GM19467 (cell line): ENCODE results near the gene EPB41L4B.

Source experiments
- ATAC-seq: cut with Tn5 transposase; IDR thresholded peaks from one replicate; pipeline ENCODE4 v1.9.1; 2021; ENCODE audit warnings: mild to moderate bottlenecking, moderate library complexity; ENCODE audit not compliant: unreplicated experiment

The EPB41L4B gene

DNA sequence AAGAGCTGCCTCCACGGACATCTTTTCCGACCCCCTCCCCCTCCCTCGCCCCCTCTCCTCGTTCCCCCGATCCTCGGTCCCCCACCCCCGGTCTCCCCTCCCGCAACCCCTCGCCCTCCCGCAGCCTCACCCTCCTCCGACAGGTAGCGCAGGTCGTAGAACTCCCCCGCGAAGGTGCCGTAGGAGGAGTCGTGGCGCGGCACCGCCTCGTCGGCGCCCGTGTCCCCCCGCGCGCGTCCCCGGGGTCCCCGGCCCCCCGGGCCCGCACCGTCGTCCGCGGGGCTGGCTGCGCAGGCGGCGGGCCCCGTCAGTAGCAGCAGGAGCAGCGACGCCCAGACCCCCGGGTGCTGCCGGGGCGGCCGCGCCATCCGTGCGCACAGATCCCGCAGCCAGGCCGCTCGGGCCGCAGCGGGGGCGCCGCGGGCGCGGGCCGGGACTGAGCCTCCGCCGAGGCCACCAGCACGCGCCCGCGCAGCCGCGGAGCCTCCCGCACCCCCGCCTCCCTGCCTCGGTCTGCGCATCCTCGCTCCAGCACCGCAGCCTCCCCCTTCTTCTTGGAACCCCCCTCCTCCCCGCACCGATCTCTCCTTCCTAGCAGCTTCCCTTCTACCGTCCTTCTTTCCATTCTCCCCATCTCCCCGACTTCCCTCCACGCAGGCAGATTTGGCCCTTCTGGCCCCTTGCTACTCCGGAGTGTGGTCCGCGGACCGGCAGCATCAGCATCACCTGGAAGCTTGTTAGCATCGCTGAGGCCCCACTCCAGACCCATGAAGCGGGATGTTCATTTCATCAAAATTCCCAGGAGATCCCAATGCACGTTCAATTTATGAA is 153.9 kb downstream of the EPB41L4B start, which contains the start of gene FRRS1L:
Gene FRRS1L, minus strand, starts transcription at position 479 of the 831 bp plus-strand sequence. Its CDS starts 111 bp downstream, at position 368.
- no peak for ATAC-seq

DNA sequence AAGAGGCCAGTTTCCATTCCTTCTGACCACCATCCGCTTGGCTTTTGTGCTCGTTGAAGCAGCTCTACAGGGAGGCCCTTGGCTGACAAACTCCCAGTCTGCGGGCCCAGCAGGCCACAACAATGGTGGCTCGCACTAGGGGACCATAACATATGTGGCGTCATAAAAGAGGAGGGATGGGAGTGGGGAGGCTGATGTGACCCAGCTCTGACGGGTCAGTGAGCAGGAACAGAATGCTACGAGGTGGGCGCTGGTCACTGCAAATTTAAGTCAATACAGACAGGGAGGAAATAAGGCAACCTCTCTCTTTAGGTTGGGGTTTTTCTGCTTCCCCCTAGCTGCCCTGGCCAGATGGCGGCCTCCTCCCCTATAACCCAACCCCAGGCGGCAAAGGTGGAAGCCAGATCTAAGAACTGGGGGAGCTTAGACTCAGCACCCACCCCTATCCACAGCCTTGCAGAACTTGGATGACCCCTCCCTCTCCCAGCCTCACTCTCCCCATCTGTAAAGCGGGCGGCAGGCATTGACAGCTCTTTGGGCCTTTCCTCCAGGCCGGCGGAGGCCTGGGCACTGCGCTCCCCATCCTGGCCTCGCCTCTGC is 154.6 kb downstream of the EPB41L4B start:
- no peak for ATAC-seq

- ATAC-seq = no peak
Observed at GRCh38 chr9:109164042-109164441, 156.8 kb downstream of the EPB41L4B start.

DNA sequence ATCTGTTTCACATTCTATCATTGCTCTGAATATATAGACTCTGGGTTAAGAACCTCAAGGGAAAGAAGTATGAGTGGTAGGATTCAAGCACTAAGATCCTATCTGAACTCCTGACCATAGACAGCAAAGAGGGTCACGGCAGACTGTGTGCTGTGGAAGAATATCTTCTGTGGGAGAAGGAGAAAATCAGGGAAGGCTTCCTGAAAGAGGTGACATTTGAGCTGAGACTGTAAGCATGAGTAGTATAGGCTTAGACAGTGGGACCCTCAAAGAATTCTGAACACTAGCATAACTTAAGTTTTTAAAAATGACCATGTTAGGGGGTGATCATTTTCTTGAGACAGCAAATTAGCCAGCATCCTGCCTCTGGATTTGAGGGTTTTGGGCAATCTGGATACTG is 157.7 kb downstream of the EPB41L4B start:
- ATAC-seq = no peak

DNA sequence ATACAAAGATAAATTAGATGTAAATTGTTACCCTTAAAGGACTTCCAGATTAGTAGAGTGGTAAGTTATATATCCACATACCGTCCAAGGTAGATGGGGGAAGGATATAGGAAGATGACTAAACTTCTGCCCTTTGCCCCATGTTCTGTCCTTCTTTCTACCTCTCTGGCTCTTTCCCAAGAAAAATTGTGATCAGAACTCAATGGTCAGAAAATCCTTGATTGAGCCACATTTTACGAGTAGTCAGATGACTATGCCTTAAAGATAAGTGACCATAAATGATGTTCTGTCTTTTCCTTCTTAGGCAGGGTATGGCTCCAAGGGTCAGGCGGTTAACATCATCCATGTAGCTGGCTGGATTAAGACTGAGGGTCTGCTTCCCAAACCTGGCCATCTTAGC is 158.2 kb downstream of the EPB41L4B start:
- ATAC-seq = no peak

- ATAC-seq = no peak
Observed at GRCh38 chr9:109161471-109161870, 159.4 kb downstream of the EPB41L4B start.

DNA sequence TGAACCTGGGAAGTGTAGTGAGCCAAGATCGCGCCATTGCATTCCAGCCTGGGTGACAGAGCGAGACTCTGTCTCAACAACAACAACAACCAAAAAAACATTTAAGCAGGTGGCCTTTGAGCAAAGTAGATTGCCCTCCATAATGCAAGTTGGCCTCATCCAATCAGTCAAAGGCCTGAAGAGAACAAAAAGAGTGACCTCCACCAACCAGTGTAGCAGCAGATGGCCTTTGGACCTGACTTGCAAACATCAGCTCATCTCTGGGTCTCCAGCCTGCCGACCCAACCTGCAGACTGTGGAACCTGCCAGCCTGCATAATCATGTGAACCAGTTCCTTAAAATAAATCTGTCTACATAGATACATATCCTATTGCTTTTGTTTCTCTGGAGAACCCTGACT is 161.3 kb downstream of the EPB41L4B start:
- no peak for ATAC-seq

DNA sequence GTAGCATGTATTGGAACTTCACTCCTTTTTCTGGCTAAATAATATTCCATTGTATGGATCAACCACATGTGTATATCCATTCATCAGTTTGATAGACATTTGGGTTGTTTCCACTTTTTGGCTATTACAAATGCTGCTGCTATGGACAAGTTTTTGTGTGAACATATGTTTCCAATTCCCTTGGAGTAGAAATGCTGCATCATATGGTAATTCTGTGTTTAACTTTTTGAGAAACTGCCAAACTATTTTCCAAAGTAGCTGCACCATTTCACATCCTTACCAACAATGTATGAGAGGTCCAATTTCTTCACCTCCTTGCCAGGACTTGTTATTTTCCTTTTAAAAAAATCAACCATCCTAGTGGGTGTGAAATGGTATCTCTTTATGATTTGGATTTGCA is 162.2 kb downstream of the EPB41L4B start:
- ATAC-seq = no peak

DNA sequence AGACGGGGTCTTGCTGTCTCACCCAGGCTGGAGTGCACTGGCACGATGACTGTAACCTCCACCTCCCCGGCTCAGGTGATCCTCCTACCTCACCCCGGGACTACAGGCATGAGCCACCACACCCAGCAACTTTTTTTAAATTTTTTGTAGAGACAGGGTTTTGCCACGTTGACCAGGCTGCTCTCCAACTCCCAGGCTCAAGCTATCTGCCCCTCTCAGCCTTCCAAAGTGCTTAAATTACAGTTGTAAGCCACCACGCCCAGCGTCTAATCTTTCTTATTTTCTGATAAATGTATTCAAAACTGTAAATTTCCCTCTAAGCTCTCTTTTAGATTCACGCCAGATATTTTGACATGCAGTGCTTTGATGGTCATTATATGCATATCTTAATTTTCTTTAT is 164.2 kb downstream of the EPB41L4B start:
- ATAC-seq = no peak

GRCh38 chr9:109150925-109151545 is 169.8 kb downstream of the EPB41L4B start:
- no peak for ATAC-seq

GRCh38 chr9:109149722-109150121 is 171.1 kb downstream of the EPB41L4B start:
- no peak for ATAC-seq

DNA sequence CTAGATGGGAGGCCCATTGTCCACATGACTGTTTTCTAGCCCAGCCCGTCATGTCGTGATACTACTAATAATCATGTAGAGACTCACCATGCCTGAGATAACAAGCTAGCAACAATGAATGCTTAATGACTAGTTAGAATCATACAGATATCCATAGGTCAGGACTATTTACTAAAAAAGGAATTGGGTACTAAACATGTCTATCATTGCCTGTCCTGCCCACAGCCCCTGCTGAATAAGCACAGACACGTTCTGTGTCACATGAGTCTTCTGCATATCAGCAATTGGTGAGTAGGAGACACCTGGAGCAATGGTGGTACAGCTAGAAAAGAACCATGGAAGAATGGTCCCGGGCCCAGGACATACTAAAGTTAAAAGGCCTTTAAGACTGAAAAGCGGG is 171.8 kb downstream of the EPB41L4B start:
- ATAC-seq = no peak

GRCh38 chr9:109145051-109145450 is 175.8 kb downstream of the EPB41L4B start:
- no peak for ATAC-seq

GRCh38 chr9:109143881-109144562 is 176.8 kb downstream of the EPB41L4B start:
- peak; percentile 99 for ATAC-seq

DNA sequence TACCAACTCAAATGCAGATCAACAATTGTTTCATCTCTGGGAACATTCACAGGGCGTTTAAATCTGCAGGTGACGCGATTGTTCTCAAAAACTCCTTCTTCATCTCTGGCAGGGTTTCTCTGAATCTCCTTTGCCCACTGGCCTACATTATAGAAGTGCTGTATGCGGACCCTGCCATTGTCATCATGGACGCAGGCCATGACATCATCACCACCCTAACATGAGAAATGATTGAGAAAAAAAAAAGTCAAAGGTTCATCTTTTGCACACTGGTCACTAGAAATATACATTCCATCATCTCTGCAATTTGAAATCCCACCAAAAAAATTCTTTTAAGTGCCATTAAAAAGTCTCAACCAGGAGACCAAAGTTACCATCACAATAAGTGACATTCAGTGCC is 179.5 kb downstream of the EPB41L4B start:
- ATAC-seq = no peak

GRCh38 chr9:109139851-109140250 is 181.0 kb downstream of the EPB41L4B start:
- no peak for ATAC-seq

DNA sequence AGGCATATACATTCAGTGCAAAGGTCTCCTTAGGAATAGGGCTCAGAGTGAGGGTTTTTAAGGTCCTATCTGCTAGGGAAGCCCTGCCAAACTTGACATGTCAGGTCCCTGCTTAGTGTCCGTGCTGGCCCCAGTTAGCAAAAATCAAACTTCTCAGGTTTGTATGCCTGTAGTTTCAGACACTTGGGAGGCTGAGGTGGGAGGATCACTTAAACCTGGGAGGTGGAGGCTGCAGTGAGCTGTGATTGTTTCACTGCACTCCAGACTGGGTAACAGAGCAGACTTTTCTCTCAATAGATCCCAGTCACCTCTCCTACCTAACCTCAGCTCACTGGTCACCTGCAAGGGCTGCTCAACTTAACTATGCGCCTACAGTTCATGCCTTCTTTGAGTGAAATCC is 182.4 kb downstream of the EPB41L4B start:
- ATAC-seq = no peak

- ATAC-seq = no peak
Observed at GRCh38 chr9:109134167-109134578, 186.7 kb downstream of the EPB41L4B start.

DNA sequence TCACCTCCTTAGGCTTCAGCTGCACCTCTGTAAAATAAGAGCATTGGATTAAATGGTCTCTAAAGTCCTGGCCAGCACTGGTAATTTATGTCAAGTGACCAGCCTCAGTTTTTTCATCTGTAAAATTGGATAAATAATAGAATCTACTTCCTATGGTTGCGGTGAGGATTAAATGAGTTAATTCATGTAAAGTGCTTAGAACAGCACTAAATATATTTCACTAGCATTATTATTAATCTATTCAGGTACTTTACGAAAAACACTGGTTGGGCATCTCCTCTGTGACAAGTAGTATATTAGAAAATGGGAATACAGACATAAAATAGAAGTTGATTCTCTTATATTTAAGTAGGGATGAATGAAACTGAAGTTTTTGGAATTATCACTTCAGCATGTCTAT is 187.3 kb downstream of the EPB41L4B start:
- no peak for ATAC-seq

- no peak for ATAC-seq
Observed at GRCh38 chr9:109132567-109133021, 188.3 kb downstream of the EPB41L4B start.

DNA sequence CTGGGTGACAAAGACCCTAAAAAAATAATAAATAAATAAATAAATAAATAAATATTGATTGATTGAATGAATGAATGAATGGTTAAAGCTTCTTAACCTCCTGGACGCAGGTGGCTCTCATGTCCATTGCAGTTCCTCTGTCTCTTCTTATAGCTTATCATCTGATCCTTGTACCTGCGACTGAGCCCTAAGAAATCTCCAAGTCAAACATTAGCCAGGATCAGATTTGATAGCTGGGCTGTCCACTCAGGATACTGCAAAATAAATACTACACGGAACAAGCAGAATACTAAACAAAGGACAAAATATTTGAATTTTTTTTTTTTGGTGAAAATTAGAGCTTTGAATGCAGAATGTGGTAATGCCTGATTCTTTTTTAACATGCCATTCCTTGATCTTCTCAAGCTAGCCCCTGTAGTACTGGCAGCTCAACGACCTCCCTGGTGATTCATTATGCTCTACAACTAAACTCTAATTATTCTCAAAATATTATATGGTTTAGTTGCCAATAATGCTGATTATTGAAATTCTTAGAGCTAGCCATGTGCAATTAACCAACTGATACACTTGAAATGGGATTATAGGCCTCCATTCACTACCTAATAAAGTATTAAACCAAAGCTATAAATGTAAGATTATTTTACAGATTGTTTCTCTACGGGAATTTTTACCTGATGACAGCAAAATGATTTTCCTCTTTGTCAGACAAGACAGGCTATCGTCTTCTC is 191.2 kb downstream of the EPB41L4B start:
- no peak for ATAC-seq
